HCT116 (cell line): ENCODE results near the gene FAM171A1. TPM values are rescaled to one million over a fixed set of nuclear protein-coding genes. Genes with fewer than 3 reads are reported as not detected.

Source experiments
- ATAC-seq: fragments of 200-7000 bp; cut with Tn5 transposase; 2 replicates; pipeline ENCODE4 v1.9.1; 2020; ENCODE audit warnings: mild to moderate bottlenecking, moderate library complexity
- BruUV-seq: library from RNA; stranded (reverse); fragments of 400-500 nt; replicated peaks from 2 replicates; lab custom pipeline; 2021; lab: Mats Ljungman, UMichigan
- CTCF ChIA-PET: fragments of 300-600 bp; sonication (Branson Sonifier 250); formaldehyde crosslinking; loops from one replicate; lab custom pipeline; 2021; ENCODE audit warnings: antibody characterized with exemption; lab: Charles Lee
- POLR2A ChIA-PET: fragments of 300-600, 350-600 bp; sonication (Branson Sonifier 250); formaldehyde crosslinking; loops from one replicate; lab custom pipeline; 2021; ENCODE audit warnings: antibody characterized with exemption; lab: Charles Lee
- RAD21 ChIA-PET, 2 experiments: fragments of 300-600 bp; sonication (Branson Sonifier 250); formaldehyde crosslinking; loops; one replicate each; lab custom pipeline; 2023; ENCODE audit warnings: low total read pairs in 2 of 2; ENCODE audit not compliant: uncharacterized antibody in 2 of 2, unreplicated experiment in 2 of 2, low non-redundant PET in 1 of 2; lab: Charles Lee
- DNase-seq: peaks from one replicate; pipeline ENCODE4 v3.0.0-alpha.2; 2010; ENCODE audit warnings: low read depth, low spot score
- H2AFZ ChIP-seq: fragments of 200-600 bp; shearing (Covaris generic), sonication (generic); 2 replicates; pipeline ENCODE4 v1.6.1; 2017; ENCODE audit warnings: low read depth, mixed run types, mixed read lengths, antibody characterized with exemption, low read length; ENCODE audit not compliant: poor library complexity, severe bottlenecking
- H3K27ac ChIP-seq: 2 replicates; pipeline ENCODE4 v1.5.1; 2012; ENCODE audit warnings: low read depth, low read length
- H3K27me3 ChIP-seq: fragments of 200-600 bp; sonication (generic); 2 replicates; pipeline ENCODE4 v1.6.1; 2016; ENCODE audit warnings: mixed run types, low read length, mixed read lengths; ENCODE audit not compliant: insufficient read depth
- H3K36me3 ChIP-seq, 2 experiments: fragments of 200-500 bp in 1 of 2; fragments of 200-600 bp in 1 of 2; sonication (Bioruptor generic) in 1 of 2; sonication (generic) in 1 of 2; 2 replicates each; pipeline versions ENCODE4 v1.5.1 to v1.6.1; 2014 to 2016; ENCODE audit warnings: low read length in 2 of 2, inconsistent platforms in 1 of 2, mixed read lengths in 1 of 2, mixed run types in 1 of 2; ENCODE audit not compliant: insufficient read depth in 2 of 2, control insufficient read depth in 1 of 2
- H3K4me1 ChIP-seq, 2 experiments: fragments of 200-600 bp in 1 of 2; sonication (generic) in 1 of 2; 2 replicates each; pipeline versions ENCODE4 v1.5.1 to v1.6.1; 2012 to 2017; ENCODE audit warnings: low read length in 2 of 2, inconsistent platforms in 1 of 2, mild to moderate bottlenecking in 1 of 2, mixed read lengths in 1 of 2, mixed run types in 1 of 2, moderate library complexity in 1 of 2; ENCODE audit not compliant: insufficient read depth in 2 of 2, control insufficient read depth in 1 of 2
- H3K4me2 ChIP-seq: fragments of 200-600 bp; sonication (generic); 2 replicates; pipeline ENCODE4 v1.6.1; 2017; ENCODE audit warnings: mixed run types, low read length, mixed read lengths
- H3K4me3 ChIP-seq, 2 experiments: fragments of 200-600 bp in 1 of 2; sonication (generic) in 1 of 2; replicated peaks in 1 of 2; 2 replicates each; pipeline ENCODE4 v1.5.1; 2011 to 2016; ENCODE audit warnings: low read length in 2 of 2, control low read depth in 1 of 2, low read depth in 1 of 2, mild to moderate bottlenecking in 1 of 2, mixed read lengths in 1 of 2, mixed run types in 1 of 2
- H3K79me2 ChIP-seq: fragments of 200-600 bp; sonication (generic); 2 replicates; pipeline ENCODE4 v1.6.1; 2017; ENCODE audit warnings: mild to moderate bottlenecking, mixed run types, low read length, moderate library complexity, mixed read lengths; ENCODE audit not compliant: insufficient read depth
- H3K9ac ChIP-seq: fragments of 200-600 bp; sonication (generic); 2 replicates; pipeline ENCODE4 v1.6.1; 2016; ENCODE audit warnings: low read length, mixed read lengths
- H3K9me2 ChIP-seq: fragments of 200-600 bp; sonication (generic), shearing (Covaris generic); 2 replicates; pipeline ENCODE4 v1.6.1; 2017; ENCODE audit warnings: mixed run types, mild to moderate bottlenecking, moderate library complexity; ENCODE audit not compliant: insufficient read depth
- H3K9me3 ChIP-seq, 2 experiments: fragments of 200-500 bp in 1 of 2; fragments of 200-600 bp in 1 of 2; sonication (Bioruptor generic) in 1 of 2; sonication (generic) in 1 of 2; 2 replicates each; pipeline ENCODE4 v1.6.1; 2014 to 2017; ENCODE audit warnings: low read length in 2 of 2, mixed read lengths in 2 of 2, inconsistent platforms in 1 of 2, low read depth in 1 of 2, mild to moderate bottlenecking in 1 of 2, mixed run types in 1 of 2, moderate library complexity in 1 of 2; ENCODE audit not compliant: control insufficient read depth in 1 of 2, insufficient read depth in 1 of 2
- H4K20me1 ChIP-seq: fragments of 200-600 bp; sonication (generic), shearing (Covaris generic); 2 replicates; pipeline ENCODE4 v1.6.1; 2017; ENCODE audit warnings: mixed run types, mild to moderate bottlenecking, moderate library complexity; ENCODE audit not compliant: insufficient read depth
- CBX3 ChIP-seq: IDR thresholded peaks from 2 replicates; pipeline ENCODE4 v1.6.1; 2012; ENCODE audit warnings: low read depth
- CTCF ChIP-seq, 3 experiments: fragments of 200-600 bp in 1 of 3; sonication (generic) in 1 of 3; IDR thresholded peaks in 2 of 3; conservative IDR thresholded peaks in 1 of 3; 2 replicates each; pipeline ENCODE4 v1.5.1; 2012 to 2017; ENCODE audit warnings: low read depth in 2 of 3, low read length in 2 of 3, antibody characterized with exemption in 1 of 3, borderline replicate concordance in 1 of 3, control low read depth in 1 of 3, mild to moderate bottlenecking in 1 of 3, mixed read lengths in 1 of 3, mixed run types in 1 of 3, moderate library complexity in 1 of 3; ENCODE audit not compliant: insufficient read depth in 1 of 3
- ELF1 ChIP-seq: IDR thresholded peaks from 2 replicates; pipeline ENCODE4 v1.6.1; 2012; ENCODE audit warnings: low read depth, borderline replicate concordance
- EZH2 ChIP-seq: fragments of 200-600 bp; sonication (generic); IDR thresholded peaks from 2 replicates; pipeline ENCODE4 v1.6.1; 2017; ENCODE audit warnings: antibody characterized with exemption, mixed run types
- EZH2phosphoT487 ChIP-seq: fragments of 200-600 bp; IDR thresholded peaks from 2 replicates; pipeline ENCODE4 v1.6.1; 2018; ENCODE audit warnings: antibody characterized with exemption, borderline replicate concordance
- FOSL1 ChIP-seq: IDR thresholded peaks from 2 replicates; pipeline ENCODE4 v1.6.1; 2012; ENCODE audit warnings: low read depth
- JUND ChIP-seq: IDR thresholded peaks from 2 replicates; pipeline ENCODE4 v1.6.1; 2012
- POLR2AphosphoS5 ChIP-seq: IDR thresholded peaks from 2 replicates; pipeline ENCODE4 v1.6.1; 2011; ENCODE audit warnings: mild to moderate bottlenecking, low read depth, low read length, moderate library complexity
- RAD21 ChIP-seq: IDR thresholded peaks from 2 replicates; pipeline ENCODE4 v1.6.1; 2012; ENCODE audit warnings: low read depth, mild to moderate bottlenecking
- SIN3A ChIP-seq: IDR thresholded peaks from 2 replicates; pipeline ENCODE4 v1.6.1; 2012; ENCODE audit warnings: low read depth
- TCF7L2 ChIP-seq: IDR thresholded peaks from 2 replicates; pipeline ENCODE4 v1.7.0; 2011; ENCODE audit warnings: borderline replicate concordance, inconsistent platforms; ENCODE audit not compliant: insufficient read depth, insufficient read length; ENCODE audit errors: extremely low read depth
- ZFX ChIP-seq: fragments of 450-650 bp; IDR thresholded peaks from 2 replicates; pipeline ENCODE4 v1.6.1; 2017
- ZNF274 ChIP-seq: fragments of 200-500 bp; sonication (Bioruptor generic); IDR thresholded peaks from 2 replicates; pipeline ENCODE4 v1.6.1; 2014; ENCODE audit warnings: mild to moderate bottlenecking, low read depth, low read length, inconsistent platforms
- intact Hi-C: fragments of 100-400 bp; cut with micrococcal nuclease; formaldehyde crosslinking; loops from 2 replicates; pipeline ENCODE4 v1.10.0; 2022
- total RNA-seq: library from RNA; stranded (reverse); gene quantifications from one replicate; pipeline ENCODE4 v1.2.1, GENCODE V29; 2021; ENCODE audit not compliant: unreplicated experiment

FAM171A1 gene
- total RNA-seq, 1 experiment from 2014 or later, result 32.5 TPM

GRCh38 chr10:15236340-15236739 lies 134.7 kb downstream of the FAM171A1 start (continued):
- no peak for TF ChIP-seq CTCF (IDR thresholded peaks at IDR 0.05 in 2 of 3, conservative IDR thresholded peaks at IDR 0.05 in 1 of 3; ENCODE audit: borderline replicate concordance in 1 of 3, insufficient read depth in 1 of 3, low read depth in 2 of 3, low read length in 2 of 3)
- no peak for TF ChIP-seq EZH2

DNA sequence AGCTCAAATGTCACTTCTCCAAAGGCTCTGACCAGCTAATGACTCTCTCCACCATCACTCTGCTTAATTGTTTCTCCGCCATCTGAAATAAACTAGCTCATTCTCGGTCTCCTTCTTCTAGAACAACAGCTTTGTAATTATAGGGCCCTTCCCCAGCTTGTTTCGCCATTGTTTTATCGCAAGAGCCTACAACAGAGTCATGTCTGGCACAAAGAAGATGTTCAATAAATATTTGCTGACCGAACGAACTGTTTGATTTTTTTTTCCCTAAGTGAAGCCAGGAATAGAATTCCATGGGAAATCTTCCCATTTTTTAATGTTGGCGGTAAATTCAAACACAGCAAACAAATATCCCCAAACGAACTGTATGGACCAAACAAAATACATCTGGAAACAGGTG lies 138.8 kb downstream of the FAM171A1 start:
- intact Hi-C loops, result no loop called here
- DNase-seq (no peak), ATAC-seq (no peak)
- Histone ChIP-seq H3K9me3 (no peaks in the 10 kb centered on the region), H3K79me2 (no peaks in the 10 kb centered on the region; the same call in 1 of the 2 replicates), H3K27me3 (no peaks in the 10 kb centered on the region), H3K27ac (no peak overlapping the region), H3K9me2 (no peaks in the 10 kb centered on the region), H3K4me1 (peaks cover 6 to 22% of the 10 kb centered on the region in 2 experiments; a peak in 3 of 4 replicates), H3K36me3 (no peaks in the 10 kb centered on the region), H3K4me2 (no peak overlapping the region), H3K9ac (no peak overlapping the region), H3K4me3 (no peak overlapping the region), H4K20me1 (no peaks in the 10 kb centered on the region), H2AFZ (no peak overlapping the region)
- ChIA-PET POLR2A (no interaction called here), RAD21 (interaction anchor here in 1 of 2 experiments (0.6 kb wide), 1 partner anchor 519 kb away, joined by 3 read pairs; no protein-coding TSS in a partner anchor), CTCF (no interaction called here)
- no TSS peak for BruUV-seq
- TF ChIP-seq ZFX, result no peak
- no peak for TF ChIP-seq POLR2AphosphoS5
- TF ChIP-seq JUND, result no peak
- TF ChIP-seq SIN3A, result no peak
- no peak for TF ChIP-seq CTCF (IDR thresholded peaks at IDR 0.05 in 2 of 3, conservative IDR thresholded peaks at IDR 0.05 in 1 of 3; ENCODE audit: borderline replicate concordance in 1 of 3, insufficient read depth in 1 of 3, low read depth in 2 of 3, low read length in 2 of 3)
- no peak for TF ChIP-seq RAD21
- no peak for TF ChIP-seq ZNF274
- no peak for TF ChIP-seq CBX3
- no peak for TF ChIP-seq FOSL1
- TF ChIP-seq TCF7L2, result no peak
- no peak for TF ChIP-seq ELF1
- no peak for TF ChIP-seq EZH2phosphoT487
